H1 (cell line): ENCODE measurements around the gene TMEM253. TPM values are rescaled to one million over a fixed set of nuclear protein-coding genes. Genes with fewer than 3 reads are reported as not detected.
A peak's percentile ranks its signal among the peaks of the same experiment; 100 is the strongest.

Experiments
- ASH2L ChIP-seq: fragments of 200-600, 300-600 bp; sonication (generic); IDR thresholded peaks from one replicate; pipeline ENCODE4 v1.7.1; 2017; ENCODE audit warnings: low read length
- BACH1 ChIP-seq: IDR thresholded peaks from 2 replicates; pipeline ENCODE4 v1.6.1; 2012; ENCODE audit warnings: low read length, improper control_type of control experiment
- CTBP2 ChIP-seq: IDR thresholded peaks from 2 replicates; pipeline ENCODE4 v1.7.0; 2011; ENCODE audit warnings: borderline replicate concordance, mild to moderate bottlenecking, moderate library complexity, mixed read lengths, low read length; ENCODE audit not compliant: insufficient read depth, insufficient read length
- FOSL1 ChIP-seq: IDR thresholded peaks from 2 replicates; pipeline ENCODE4 v1.6.1; 2011; ENCODE audit warnings: mild to moderate bottlenecking, low read depth, low read length, moderate library complexity; ENCODE audit not compliant: insufficient read depth
- HDAC2 ChIP-seq, 2 experiments: fragments of 300-600 bp in 1 of 2; sonication (generic) in 1 of 2; IDR thresholded peaks; 2 replicates each; pipeline ENCODE4 v1.6.1; 2011 to 2012; ENCODE audit warnings: low read depth in 2 of 2, low read length in 2 of 2, mild to moderate bottlenecking in 2 of 2, moderate library complexity in 2 of 2, borderline replicate concordance in 1 of 2, inconsistent platforms in 1 of 2
- KDM1A ChIP-seq: fragments of 200-600, 300-600 bp; sonication (generic); IDR thresholded peaks from 2 replicates; pipeline ENCODE4 v1.7.1; 2016; ENCODE audit warnings: mild to moderate bottlenecking, low read length, borderline replicate concordance
- POLR2AphosphoS5 ChIP-seq: IDR thresholded peaks from 2 replicates; pipeline ENCODE4 v1.6.1; 2011; ENCODE audit warnings: low read depth, low read length
- RXRA ChIP-seq: IDR thresholded peaks from 2 replicates; pipeline ENCODE4 v1.6.1; 2011; ENCODE audit warnings: low read depth, mild to moderate bottlenecking, low read length, moderate library complexity; ENCODE audit not compliant: insufficient read depth
- SIN3A ChIP-seq, 2 experiments: IDR thresholded peaks in 1 of 2; conservative IDR thresholded peaks in 1 of 2; 2 replicates each; pipeline ENCODE4 v1.6.1; 2011 to 2012; ENCODE audit warnings: low read length in 2 of 2, improper control_type of control experiment in 1 of 2, low read depth in 1 of 2, mild to moderate bottlenecking in 1 of 2
- SP4 ChIP-seq: IDR thresholded peaks from 2 replicates; pipeline ENCODE4 v1.6.1; 2012; ENCODE audit warnings: low read length, inconsistent platforms
- TAF1 ChIP-seq: IDR thresholded peaks from 2 replicates; pipeline ENCODE4 v1.6.1; 2011; ENCODE audit warnings: mild to moderate bottlenecking, low read depth, low read length
- polyA plus RNA-seq, 7 experiments: library from polyadenylated mRNA; depleted of rRNA in 3 of 7; stranded (reverse) in 5 of 7; unstranded in 2 of 7; fragments of >200 nt in 5 of 7; fragments of 200-250 nt in 2 of 7; gene quantifications; 1 replicate in 5 of 7; 2 replicates in 1 of 7; 4 replicates in 1 of 7; pipeline versions ENCODE4 v1.2.1 to v1.2.3, GENCODE V29; 2011 to 2013; ENCODE audit warnings: missing spikeins in 2 of 7, mixed read lengths in 2 of 7
- total RNA-seq: library from RNA; stranded (reverse); fragmentation: NEBNext Ultra II Directional; extraction: Animal tissue kit (Norgen Biotek cat#: 25700); gene quantifications from 2 replicates; pipeline ENCODE4 v1.2.1, GENCODE V29; 2021
- TF ChIP-seq, protein P1 (sequence below): IDR thresholded peaks from 2 replicates; pipeline ENCODE4 v1.6.1; 2012; ENCODE audit warnings: low read length, inconsistent platforms
- TF ChIP-seq, protein P2 (sequence below): IDR thresholded peaks from 2 replicates; pipeline ENCODE4 v1.6.1; 2012; ENCODE audit warnings: inconsistent platforms
- TF ChIP-seq, protein P3 (sequence below), 3 experiments: IDR thresholded peaks; 1 replicate in 2 of 3; 2 replicates in 1 of 3; pipeline versions ENCODE4 v1.5.1 to v1.6.1; 2011; ENCODE audit warnings: low read length in 3 of 3, mild to moderate bottlenecking in 3 of 3, inconsistent platforms in 2 of 3, low read depth in 1 of 3, moderate library complexity in 1 of 3; ENCODE audit not compliant: insufficient read depth in 1 of 3; ENCODE audit errors: control extremely low read depth in 1 of 3

TMEM253 gene
- total and polyA plus RNA-seq, 2 of the 8 experiments (the other 6 are each of a cell fraction or from before 2014, with no cell fraction given): 1.9 to 2.2 TPM

DNA sequence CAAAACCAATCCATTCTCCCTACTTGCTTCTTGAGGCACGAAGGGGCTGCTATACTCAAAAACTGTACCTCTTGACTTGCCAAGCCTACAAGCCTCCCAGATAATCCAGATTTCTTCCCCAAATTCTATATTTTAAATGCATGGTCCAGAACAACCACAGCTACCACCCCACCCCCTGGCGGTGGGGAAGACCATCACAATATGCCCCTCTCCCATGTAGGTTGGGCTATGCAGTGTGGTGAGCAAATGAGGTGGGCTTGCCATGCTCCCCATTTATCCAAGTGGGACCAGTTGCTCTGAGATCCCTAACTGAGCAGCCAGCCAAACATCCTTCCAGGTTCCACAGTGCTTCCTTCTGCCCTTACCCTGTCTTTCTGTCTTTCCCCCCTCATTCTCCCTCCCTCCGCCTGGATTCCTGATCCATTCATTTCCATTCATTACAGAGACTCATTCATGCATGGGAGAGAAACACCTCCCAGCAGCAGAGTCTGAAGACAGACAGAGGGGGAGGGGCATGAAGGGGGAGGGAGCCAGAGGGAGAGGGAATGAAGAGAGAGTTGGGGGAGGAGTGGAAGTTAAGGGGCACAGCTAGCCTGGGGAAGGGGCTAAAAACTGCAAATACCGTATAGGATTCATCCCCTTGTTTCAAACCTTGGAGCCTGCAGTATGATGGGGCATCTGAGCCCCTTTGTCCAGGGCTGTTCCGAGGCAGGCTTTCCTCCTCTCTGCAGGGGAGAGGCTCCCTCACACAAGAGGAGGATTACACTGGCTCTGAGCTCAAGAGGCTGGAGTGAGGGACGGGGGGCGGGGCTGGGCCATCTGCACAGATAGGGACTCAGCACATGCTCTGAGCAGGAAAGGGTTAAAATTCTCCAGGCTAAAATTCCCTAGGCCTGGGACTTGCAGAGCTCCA is 6.8 kb upstream of the TMEM253 start (continued):
- TF ChIP-seq SIN3A (conservative IDR thresholded peaks at IDR 0.05 in 1 of 2, IDR thresholded peaks at IDR 0.05 in 1 of 2; ENCODE audit: low read depth in 1 of 2, low read length in 2 of 2) (peak in 1 of 2 experiments; percentile 88; a peak in 2 of 4 replicates), SP4 (0 out of 2 replicates have a peak, but pooled peaks have one; percentile 31), ASH2L (peak; percentile 93), POLR2AphosphoS5 (peak; percentile 20; the same call in 1 of the 2 replicates), RXRA (no peak), TAF1 (0 out of 2 replicates have a peak, but pooled peaks have one; percentile 28), CTBP2 (peak; percentile 75), BACH1 (no peak), FOSL1 (no peak), KDM1A (peak; percentile 59; the same call in 1 of the 2 replicates), HDAC2 (IDR thresholded peaks at IDR 0.05; ENCODE audit: borderline replicate concordance in 1 of 2, low read depth in 2 of 2, low read length in 2 of 2) (peak in 1 of 2 experiments; percentile 70; a peak in 2 of 4 replicates)
- TF ChIP-seq, protein P1, sequence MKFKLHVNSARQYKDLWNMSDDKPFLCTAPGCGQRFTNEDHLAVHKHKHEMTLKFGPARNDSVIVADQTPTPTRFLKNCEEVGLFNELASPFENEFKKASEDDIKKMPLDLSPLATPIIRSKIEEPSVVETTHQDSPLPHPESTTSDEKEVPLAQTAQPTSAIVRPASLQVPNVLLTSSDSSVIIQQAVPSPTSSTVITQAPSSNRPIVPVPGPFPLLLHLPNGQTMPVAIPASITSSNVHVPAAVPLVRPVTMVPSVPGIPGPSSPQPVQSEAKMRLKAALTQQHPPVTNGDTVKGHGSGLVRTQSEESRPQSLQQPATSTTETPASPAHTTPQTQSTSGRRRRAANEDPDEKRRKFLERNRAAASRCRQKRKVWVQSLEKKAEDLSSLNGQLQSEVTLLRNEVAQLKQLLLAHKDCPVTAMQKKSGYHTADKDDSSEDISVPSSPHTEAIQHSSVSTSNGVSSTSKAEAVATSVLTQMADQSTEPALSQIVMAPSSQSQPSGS: 0 out of 2 replicates have a peak, but pooled peaks have one; percentile 41
- TF ChIP-seq, protein P2, sequence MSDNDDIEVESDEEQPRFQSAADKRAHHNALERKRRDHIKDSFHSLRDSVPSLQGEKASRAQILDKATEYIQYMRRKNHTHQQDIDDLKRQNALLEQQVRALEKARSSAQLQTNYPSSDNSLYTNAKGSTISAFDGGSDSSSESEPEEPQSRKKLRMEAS: peak; percentile 81; the same call in 1 of the 2 replicates
- TF ChIP-seq, protein P3, sequence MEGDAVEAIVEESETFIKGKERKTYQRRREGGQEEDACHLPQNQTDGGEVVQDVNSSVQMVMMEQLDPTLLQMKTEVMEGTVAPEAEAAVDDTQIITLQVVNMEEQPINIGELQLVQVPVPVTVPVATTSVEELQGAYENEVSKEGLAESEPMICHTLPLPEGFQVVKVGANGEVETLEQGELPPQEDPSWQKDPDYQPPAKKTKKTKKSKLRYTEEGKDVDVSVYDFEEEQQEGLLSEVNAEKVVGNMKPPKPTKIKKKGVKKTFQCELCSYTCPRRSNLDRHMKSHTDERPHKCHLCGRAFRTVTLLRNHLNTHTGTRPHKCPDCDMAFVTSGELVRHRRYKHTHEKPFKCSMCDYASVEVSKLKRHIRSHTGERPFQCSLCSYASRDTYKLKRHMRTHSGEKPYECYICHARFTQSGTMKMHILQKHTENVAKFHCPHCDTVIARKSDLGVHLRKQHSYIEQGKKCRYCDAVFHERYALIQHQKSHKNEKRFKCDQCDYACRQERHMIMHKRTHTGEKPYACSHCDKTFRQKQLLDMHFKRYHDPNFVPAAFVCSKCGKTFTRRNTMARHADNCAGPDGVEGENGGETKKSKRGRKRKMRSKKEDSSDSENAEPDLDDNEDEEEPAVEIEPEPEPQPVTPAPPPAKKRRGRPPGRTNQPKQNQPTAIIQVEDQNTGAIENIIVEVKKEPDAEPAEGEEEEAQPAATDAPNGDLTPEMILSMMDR (IDR thresholded peaks at IDR 0.05; ENCODE audit: control extremely low read depth in 1 of 3, insufficient read depth in 1 of 3, low read depth in 1 of 3, low read length in 3 of 3): peak; percentile 57 to 64 (median 58)
